AG04449 (cell line): ENCODE measurements around the gene ZNF280D.

Experiments
- CTCF ChIA-PET: fragments of 350-600 bp; formaldehyde crosslinking; extraction: SDS; loops from one replicate; lab custom pipeline; 2021; ENCODE audit warnings: antibody characterized with exemption; lab: Yijun Ruan, JAX
- POLR2A ChIA-PET: fragments of 400-600, 350-600 bp; formaldehyde crosslinking; extraction: SDS; loops from one replicate; lab custom pipeline; 2020; ENCODE audit warnings: antibody characterized with exemption, inconsistent platforms; lab: Yijun Ruan, JAX
- DNase-seq: peaks from one replicate; pipeline ENCODE4 v3.0.0-alpha.2; 2010; ENCODE audit warnings: low read depth, low spot score
- H3K4me3 ChIP-seq: 2 replicates; pipeline ENCODE4 v1.5.1; 2011; ENCODE audit warnings: low read depth, mild to moderate bottlenecking, control low read depth, low read length
- CTCF ChIP-seq: IDR thresholded peaks from one replicate; pipeline ENCODE4 v1.5.1; 2011; ENCODE audit warnings: mild to moderate bottlenecking, moderate library complexity, low read length, control low read depth, inconsistent platforms; ENCODE audit not compliant: insufficient read depth; ENCODE audit errors: missing control alignments

ZNF280D gene

GRCh38 chr15:56628893-56629532 is 104.3 kb downstream of the ZNF280D start:
- ChIA-PET CTCF (interaction anchor here (1.2 kb wide), 1 partner anchor 138 kb away, joined by 4 read pairs; no protein-coding TSS in a partner anchor), POLR2A (no interaction called here)

DNA sequence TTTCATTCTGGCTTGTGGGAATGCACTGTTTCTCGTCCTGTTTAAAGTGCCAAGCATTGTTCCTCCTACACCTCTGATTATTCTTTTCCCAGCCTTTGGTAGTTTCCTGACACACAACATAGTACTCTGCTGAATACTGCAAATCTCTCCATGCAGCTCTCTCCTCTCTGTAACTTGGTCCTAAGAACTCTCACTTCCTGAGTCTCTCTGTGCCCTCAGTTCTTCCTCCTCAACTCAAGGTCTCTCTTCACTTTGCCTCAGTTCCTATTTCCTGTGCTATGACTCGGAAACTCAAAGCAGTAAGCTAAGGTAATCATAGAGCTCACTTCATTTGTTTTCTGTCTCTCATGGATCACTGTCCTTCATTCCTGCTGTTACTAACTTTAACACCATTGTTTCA is 113.4 kb downstream of the ZNF280D start:
- POLR2A ChIA-PET: no interaction called here
- no peak overlapping the region for H3K4me3 ChIP-seq
- CTCF ChIA-PET: no interaction called here
- no peak for DNase-seq
- TF ChIP-seq CTCF: no peak

More at GRCh38 chr15:56628893-56629532, 104.3 kb downstream of the ZNF280D start:
- TF ChIP-seq CTCF: no peak
- no peak overlapping the region for H3K4me3 ChIP-seq
- DNase-seq: no peak

- no peak overlapping the region for H3K4me3 ChIP-seq
- no peak for TF ChIP-seq CTCF
- DNase-seq: no peak
- POLR2A ChIA-PET: no interaction called here
- CTCF ChIA-PET: no interaction called here
These were observed 115.7 kb downstream of the ZNF280D start for GRCh38 chr15:56617628-56618027.

DNA sequence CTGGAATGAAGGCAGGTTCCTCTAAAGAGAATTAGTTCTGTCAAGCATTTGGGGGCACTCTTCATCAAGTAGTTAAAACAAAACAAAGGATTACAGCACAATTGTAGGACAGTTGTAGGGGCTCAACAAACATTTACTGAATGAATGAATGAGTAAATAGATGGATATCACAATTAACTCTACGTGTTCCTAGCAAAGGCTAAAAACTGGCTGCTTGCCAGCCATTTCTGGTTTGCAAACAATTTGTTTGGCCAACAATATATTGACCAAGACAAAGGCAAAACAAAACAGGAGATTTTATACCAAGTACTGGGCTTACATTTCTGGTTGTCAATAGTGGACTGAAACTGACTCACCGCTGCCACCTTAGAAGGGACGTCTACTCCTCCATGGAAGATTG is 116.8 kb downstream of the ZNF280D start:
- CTCF ChIA-PET: no interaction called here
- H3K4me3 ChIP-seq: no peak overlapping the region
- no peak for TF ChIP-seq CTCF
- no peak for DNase-seq
- POLR2A ChIA-PET: no interaction called here

DNA sequence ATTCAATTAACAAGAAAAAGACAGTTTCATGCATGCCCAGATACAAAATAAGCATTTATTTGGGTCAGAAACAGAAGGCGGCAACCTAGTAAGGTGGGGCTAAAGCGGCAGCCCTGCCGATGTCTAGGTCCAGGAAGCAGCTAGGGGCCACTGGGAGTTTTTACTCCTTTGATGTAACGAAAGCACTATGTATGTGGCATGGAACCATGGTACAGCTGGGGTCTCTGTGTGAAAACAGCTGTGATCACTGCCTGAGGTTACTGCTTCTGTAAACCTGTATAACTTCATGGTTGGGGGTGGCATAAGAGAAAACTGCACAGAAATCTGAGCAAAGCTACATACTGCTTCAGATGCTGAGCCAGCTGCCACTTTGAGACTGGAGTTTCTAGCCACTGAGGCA is 119.5 kb downstream of the ZNF280D start:
- no peak for DNase-seq
- H3K4me3 ChIP-seq: no peak overlapping the region
- ChIA-PET POLR2A (no interaction called here), CTCF (no interaction called here)
- no peak for TF ChIP-seq CTCF

DNA sequence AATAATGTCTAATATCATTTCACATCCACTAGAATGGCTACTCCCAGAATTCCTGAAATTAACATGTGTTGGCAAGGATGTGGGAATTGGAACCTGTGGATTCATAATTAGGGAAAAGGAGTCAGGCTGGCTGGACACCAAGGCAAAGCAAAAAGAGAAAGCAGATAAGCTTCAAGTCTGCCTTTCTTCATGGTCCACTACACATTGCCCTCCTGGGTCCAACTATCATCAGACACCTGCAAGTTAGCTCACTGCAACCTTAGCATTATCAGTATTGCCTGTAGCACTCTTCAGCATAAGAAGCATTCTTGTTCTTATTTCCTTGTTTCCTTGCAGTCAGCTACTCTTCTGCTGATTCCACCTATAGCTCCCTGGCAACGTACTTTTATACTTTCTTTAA is 124.3 kb downstream of the ZNF280D start:
- ChIA-PET POLR2A (no interaction called here), CTCF (no interaction called here)
- no peak for TF ChIP-seq CTCF
- no peak for DNase-seq
- no peak overlapping the region for H3K4me3 ChIP-seq
